NCI-H2171 (cell line): ENCODE results near the gene UBA52.
A peak's percentile ranks its signal among the peaks of the same experiment; 100 is the strongest.
"Not testable (repeated sequence)": the region's sequence is repeated elsewhere in the genome, so short reads cannot be mapped to it uniquely, and the experiment has no call there.

ENCODE experiments used
- DNase-seq: peaks from one replicate; lab custom pipeline; 2025; lab: John Stamatoyannopoulos, UW

UBA52 gene

DNA sequence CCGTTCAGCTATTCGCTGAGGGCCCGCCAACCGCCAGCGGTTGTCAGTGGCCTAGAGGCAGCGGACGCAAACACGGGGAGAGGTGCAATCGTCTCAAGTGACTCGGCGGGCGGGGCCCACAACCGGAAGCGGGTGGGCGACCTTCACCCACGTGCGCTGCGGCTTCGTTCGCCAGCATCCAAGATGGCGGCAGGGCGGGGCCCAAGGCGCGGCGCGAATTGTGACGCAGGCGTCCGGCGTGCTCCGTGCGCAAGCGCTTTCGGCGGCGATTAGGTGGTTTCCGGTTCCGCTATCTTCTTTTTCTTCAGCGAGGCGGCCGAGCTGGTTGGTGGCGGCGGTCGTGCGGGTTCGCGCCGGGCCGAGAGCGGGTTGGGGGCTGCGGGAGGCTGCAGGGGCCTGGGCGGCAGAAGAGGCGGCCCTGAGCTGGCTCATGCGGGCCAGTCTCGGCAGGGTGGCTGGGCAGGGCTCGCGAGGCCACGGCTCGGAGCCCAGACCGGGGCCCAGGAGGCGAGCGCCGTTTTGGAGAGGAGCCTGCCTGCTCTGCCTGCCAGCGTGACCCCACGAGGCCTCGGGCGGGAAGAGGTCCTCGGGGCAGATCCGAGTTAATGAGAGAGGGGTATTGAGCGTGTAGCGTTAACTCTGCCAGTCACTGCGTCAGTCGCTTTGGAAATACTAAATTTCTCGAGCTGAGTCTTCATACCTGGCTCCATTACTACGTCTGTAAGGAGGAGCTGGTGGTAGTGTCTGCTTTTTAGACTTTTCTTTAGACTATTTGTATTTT lies at the start of gene UBA52:
UBA52 (plus strand) TSS at position 294 of the 781 bp plus-strand sequence. CDS start 1,444 bp downstream, outside the sequence.
- peak; percentile 99 for DNase-seq

DNA sequence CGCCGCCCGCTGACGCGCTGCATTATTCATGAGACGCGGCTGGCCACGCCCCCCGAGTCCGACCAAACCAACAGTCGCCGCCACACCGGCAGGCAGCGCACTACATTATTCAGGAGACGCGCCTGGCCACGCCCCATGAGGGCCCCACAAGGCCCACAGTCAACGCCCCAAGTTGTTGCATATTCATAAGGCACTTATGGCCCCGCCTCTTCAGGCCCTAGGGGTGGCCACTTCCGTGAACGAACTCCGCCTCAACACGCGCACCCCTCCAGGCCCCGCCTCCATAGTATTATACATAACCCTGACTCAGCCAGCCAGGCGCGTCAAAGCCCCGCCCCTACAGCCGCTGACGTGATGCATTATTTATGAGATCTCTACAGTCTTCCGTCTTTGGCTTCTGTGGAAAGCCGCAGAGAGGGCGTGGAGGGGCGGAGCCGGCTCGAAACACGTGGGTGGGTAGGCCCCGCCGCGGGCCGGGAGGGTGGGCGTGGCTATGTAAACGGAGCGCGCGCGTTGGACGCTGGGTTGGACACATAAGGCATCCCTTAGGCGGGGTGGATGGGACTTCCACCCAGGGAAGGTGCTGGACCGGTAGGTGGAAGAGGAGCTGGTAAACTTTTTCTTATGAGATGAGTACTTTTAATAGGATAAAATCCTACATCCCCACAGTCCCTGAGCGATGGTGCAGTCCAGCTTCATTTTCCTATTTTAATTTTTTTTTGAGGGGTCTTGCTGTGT lies 49.4 kb upstream of the UBA52 start:
- DNase-seq = peak; percentile 100

DNA sequence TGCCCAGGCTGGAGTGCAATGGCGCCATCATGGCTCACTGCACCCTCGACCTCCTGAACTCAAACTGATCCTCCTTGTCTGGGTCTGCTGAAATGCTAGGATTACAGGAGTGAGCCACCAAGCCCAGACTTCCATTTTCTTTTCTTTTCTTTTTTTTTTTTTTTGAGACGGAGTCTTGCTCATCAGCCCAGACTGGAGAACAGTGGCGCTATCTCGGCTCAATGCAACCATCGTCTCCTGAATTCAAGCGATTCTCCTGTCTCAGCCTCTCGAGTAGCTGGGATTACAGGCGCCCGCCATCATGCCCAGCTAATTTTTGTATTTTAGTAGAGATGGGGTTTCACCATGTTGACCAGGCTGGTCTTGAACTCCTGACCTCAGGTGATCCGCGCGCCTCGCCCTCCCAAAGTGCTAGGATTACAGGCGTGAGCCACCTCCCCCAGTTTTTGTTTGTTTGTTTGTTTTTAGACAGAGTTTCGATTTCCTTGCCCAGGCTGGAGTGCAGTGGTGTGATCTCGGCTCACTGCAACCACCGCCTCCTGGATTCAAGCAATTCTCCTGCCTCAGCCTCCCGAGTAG lies 48.7 kb upstream of the UBA52 start:
- DNase-seq = not testable (repeated sequence)

DNA sequence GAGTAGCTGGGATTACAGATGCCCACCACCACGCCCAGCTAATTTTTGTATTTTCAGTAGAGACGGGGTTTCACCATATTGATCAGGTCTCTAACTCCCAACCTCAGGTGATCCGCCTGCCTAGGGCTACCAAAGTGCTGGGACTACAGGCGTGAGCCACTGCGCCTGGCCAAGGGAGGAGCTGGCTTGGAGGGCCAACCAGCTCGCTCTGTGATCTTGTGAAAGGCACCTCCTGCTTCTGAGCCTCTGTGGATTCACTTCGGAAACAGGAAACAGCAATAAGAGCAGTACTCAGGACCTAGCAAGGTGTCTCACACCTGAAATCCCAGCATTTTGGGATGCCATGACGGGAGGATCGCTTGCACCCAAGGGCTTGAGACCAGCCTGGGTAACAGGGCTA lies 47.8 kb upstream of the UBA52 start:
- DNase-seq = no peak

DNA sequence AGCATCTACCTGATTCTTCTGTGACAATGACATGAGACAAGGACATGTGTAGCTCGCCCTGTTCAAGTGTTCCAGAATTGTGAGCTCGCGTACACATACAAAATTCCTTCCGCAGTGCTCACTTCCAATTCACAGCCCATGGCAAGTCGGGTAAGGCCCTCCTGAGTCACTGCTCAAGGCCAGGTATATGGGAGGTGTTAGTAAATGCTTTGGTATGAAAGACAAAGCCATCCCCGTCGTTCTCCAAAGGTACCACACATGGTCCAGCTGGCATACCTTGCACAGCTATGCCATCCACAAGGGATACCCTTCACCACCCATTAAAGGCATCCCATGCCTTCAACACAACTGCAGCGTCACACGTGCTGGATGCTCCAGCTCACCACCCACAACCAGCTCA lies 45.3 kb upstream of the UBA52 start:
- DNase-seq = no peak

DNA sequence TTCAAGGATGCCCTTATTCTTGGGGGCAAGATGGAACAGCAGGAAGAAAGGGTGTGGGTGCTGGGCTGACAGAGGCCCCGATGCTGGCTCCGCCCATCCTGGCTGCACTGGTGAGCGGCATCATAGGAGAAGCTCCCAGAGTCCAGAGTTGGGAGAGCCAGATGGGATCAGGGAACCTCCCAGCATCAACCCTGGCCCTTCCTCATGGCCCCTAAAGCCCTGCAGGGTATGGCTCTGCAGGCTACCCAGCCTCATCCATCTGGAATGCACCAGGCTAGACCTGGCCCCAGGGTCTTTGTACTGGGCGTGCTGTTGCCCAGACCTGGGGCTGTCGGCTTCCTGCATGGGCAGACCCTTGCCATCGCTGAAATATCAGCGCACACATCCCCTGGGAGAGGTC lies 41.9 kb upstream of the UBA52 start:
- peak; percentile 50 for DNase-seq

DNA sequence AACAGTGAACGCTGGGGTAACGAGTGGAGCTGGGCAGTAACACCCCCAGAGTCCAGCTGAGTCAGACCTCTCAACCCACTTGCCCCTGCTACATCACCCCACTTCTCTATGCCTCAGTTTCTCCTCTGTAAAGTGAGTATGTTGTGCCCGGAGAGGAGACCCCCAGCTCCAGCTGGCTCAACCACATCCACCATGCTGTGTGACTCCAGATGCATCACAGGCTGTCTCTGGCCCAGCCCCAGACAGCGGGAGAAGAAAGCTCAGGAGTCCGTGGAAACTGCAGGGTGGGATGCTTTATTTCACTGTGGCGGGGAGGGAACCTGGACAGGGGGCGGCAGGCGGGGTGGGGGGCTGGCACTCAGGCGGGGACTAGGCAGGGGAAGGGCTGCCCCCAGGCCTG lies 40.2 kb upstream of the UBA52 start:
- DNase-seq = no peak

DNA sequence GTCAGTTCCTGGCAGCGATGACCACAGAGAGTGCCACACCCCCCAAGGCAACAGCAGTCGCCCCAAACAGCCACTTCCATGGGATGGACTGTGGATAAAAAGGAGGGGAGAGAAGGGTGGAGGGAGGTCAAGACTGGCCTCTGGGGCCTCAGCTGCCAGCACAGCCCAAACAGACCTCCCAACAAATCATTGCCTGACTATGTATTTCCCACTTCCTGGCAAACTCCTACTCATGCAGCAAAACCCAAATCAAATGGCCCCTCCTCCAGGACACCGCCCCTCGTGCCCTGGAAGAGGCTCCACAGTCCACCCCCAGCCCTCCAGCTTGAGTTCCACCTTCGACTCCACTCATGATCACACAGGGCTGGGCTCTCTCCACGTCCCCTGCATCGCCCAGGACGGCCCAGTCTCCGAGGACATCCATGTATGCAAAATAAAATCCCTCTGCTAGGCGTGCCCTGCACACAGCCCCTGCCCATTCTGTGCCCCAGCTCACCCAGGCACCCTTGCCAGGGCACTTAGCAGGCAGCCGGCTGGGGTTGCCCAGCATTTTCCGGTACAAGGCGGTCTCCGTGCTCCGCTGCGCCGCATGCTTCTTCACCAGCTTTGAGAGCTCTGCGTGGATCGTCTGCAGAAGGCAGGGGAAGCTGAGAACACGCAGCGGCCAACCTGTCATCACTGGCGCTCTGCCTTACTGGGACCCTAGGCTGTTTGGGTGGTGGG lies 39.3 kb upstream of the UBA52 start:
- no peak for DNase-seq

DNA sequence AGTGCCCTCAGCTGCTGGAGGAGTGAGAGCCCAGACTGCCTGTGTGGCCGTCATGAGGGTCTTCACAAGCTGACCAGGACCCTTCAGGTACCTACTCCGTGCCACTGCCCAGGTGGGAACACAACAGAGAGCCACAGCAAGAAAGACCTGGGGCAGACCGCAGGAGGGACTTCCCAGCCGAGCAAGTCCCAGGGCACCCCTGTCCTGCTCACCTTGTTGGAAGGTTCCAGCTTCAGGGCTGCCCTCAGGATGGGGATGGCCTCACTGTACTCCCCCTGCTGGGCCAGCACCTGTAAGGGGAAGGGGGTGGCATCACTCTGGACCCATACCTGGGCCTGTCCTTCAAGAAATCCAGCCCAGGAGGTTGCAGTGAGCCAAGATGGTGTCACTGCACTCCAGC lies 38.6 kb upstream of the UBA52 start:
- no peak for DNase-seq

DNA sequence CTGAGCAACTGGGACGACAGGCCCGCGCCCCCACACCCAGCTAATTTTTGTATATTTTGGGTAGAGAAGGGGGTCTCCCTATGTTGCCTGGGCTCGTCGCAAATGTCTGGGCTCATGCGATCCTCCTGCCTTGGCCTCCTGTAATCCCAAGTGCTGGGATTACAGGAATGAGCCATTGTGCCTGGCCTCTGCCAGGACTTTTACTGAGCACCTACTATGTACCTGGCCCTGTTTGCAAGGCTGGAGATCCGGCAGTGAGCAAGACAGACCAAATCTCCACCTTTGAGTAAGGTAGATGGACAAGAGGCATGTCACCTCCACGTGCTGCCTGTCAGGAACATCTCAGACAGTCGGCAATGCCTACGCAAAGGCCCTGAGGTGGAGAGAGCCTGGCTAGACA lies 35.2 kb upstream of the UBA52 start:
- no peak for DNase-seq

DNA sequence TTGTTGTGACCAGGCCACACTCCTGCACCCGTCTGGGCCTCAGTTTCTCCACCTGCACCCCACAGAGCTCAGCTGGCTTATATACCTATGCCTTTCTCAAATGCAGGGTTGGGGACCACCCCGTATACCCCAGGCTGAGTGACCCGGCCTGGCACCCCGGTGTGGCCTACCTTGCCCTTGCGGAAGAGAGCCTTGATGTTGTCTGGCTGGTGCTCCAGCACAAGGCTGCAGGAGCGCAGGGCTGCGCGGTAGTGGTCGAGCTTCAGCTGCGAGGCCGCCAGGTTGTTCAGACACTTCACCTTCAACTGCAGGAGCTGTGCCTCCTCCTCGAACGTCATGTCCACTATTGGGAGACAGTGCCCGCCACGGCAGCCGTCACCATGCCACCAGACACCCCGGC lies 34.2 kb upstream of the UBA52 start:
- no peak for DNase-seq

DNA sequence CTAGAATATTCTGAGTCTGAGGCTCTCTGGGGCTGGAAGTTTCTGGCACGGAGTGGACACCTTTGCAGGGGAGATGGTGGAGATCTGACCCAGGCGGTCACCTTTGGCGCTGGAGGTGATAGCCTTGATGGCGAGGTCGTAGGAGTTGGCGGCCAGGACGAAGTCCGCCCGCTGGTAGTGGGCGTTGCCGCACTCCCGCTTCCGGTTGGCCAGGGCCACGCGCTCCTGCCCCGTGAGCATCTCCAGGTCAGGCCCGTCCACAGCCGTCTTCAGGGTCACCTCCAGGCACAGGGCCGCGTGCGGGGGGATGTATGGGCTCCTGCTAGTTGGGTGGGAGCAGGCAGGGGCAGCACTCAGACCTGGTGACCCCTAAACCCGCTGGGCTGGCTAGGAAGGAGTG lies 33.5 kb upstream of the UBA52 start:
- no peak for DNase-seq

DNA sequence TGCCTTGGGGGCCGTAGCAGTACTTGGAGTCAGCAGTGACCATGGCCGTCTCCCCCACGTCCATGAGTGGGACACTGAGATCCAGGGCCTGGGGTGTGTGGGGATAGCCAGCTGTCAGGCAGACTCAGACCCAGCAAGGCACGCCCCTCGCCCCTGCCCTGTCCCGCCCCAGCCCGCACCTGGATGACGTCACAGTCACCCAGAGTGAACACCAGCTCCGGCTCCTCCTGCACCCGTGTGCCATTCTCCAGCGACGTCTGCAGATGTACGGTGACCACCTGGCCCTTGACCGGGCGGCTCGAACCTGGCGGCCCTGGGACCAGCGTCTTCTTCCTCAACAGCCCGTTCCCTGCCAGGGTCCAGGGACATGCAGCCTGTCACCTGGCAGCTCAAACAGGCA lies 32.3 kb upstream of the UBA52 start:
- DNase-seq = no peak

DNA sequence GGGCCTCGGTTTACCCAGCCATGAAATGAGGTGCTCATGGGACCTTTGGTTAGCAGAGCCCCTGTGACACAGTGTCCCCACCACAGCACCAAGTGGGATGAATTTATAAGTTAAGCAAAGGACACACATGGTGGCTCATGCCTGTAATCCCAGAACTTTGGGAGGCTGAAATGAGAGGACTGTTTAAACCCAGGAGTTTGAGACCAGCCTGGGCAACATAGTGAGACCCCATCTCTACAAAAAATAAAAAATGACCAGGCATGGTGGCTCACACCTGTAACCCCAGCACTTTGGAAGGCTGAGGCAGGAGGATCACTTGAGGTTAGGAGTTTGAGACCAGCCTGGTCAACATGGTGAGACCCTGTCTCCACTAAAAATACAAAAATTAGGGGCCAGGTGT lies 31.5 kb upstream of the UBA52 start:
- not testable (repeated sequence) for DNase-seq

DNA sequence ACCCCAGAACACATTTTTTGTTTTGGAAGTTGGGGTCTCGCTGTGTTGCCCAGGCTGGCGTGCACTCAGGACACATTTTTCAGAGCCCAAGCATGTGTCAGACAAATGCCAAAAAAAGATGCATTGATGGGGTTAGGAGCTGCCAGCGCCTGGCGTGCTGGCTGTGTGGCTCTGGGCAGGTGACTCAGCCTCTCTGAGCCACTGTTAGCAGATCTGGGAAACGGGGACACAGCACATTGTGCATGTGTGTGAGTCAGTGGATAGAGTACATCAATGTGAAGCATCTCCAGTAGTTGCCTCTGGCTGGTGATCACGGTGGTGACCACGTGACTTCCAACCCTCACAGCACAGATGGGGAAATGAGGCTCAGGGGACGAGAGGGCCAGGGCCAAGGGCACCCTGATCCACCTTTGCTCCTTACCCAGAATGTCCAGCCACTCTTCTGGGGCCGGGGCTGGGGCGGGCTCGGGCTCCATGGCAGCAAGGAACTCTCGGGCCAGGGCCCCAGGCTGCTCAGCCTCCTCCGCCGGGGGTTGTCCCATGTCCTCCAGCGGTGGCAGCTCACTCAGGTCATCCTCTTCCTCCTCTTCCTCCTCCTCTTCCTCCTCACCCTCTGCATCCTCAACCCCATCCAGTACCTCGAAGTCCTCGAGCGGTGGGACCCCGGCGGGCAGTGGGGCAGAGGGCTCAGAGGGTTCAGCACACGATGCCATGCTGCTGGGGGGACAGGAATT lies 30.2 kb upstream of the UBA52 start:
- no peak for DNase-seq

DNA sequence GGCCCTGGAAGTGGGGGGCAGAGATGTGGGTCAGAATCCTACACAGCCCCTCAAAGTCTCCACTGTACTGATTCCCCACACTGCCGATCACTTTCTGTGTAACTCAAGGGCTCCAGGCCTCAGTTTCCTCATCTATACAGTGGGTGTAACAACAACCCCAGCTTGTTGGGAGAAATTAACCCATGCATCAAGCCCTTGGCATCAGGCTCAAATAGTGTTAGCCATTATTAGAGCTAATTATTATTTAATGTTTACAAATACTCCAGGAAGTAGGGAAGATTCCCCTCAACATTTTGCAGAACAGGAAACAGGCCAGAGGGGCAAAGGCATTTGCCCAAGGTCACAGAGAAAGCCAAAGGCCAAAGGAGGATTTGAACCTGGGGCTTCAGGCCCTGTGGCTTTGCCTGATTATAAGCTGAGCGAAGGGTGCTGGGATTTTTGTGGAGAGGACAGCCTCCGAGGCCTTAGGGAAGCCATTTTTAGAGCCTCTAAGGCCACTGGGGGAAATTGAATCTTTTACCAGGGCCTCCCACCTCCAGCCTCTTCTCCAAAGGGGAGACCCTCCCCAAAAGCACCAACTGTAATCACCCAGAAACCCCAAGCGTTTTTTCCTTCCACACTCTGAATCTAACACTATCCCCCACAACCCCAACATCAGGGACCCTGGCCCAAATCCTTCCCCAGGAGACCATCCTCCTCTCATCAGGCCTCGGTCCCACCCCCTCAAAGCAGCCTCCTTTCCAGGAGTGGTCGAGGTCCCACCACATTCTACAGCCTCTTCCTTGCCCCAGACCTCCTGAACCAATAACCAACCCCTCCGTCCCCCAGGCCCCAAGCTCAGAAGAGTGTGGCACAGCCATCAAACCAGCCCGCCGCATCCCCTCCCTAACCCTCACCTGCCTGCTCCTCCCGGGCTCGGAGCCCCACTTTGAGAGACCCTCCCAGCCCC lies 29.4 kb upstream of the UBA52 start:
- DNase-seq = no peak

DNA sequence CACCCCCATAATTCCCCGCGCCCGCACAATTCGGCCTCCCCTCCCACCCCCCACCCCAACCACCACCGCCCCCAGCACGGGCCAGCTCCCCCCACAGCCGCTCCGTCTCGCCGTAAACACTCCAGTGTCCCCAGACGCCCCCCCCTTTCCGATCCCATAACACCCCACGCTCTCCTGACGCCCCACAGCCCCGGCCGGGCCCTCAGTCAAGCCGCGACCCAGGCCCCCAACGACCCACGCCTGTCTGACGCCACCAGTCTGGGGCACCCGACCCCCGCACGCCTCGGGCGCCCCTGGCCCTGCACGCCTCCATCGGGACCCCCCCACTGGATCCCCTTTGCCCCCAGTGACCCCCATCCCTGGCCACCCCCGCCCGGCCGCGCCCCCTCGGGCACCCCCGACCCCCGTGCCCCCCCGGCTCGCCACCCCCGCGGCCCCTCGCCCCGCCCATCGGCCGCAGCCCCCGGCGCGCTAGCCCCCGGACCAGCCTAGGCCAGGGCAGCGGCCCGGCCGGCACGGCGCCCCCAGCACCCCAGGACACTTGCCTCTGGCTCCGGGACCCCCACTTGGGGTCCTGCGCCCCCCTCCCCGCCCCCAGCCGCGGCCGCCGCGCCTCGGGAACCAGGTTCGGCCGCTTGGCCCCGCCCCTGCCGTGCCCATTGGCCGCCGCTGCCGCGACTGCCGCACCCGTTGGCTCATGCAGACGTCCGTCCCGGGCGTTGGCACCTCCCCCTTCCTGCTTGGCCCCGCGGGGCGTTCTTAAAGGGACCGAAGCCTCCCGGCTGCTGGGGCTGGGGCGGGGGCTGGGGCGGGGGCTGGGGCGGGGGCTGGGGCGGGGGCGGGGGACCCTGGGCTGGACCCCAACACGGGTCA lies 28.5 kb upstream of the UBA52 start, which contains the start of gene FKBP8:
FKBP8 (minus strand) TSS at position 633 of the 873 bp plus-strand sequence. CDS start 1,603 bp downstream, outside the sequence.
- DNase-seq = peak; percentile 89

DNA sequence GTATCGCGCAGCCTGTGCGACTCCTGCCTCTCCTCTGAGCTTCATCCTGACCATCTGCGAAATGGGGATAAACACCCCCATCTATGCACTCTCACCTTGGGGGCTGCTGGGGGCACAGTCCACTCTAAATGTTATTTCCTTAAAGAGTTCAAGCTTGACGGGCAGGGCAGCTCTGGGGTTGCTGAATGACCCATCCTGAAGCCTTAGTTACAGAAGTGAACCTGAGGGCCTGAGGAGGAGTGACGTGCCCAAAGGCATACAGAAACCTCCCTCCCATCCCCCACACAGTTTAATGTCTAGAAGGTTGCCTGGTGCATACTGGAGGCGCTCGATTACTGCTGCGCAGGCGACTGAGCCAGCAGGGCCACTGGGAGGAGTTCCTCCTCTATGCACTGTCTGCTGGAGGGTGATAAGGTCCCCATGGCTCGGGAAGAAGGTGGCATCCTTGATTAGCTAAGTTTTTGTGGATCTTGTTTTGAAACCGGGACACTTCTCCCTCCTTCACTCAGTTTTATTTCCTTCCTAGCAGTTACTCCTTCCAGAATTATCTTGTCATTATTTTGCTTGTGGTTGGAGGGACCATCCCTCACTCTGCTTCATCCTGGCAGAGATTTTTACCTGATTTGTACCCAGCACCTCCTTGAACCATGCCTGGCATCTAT lies 27.7 kb upstream of the UBA52 start:
- no peak for DNase-seq

DNA sequence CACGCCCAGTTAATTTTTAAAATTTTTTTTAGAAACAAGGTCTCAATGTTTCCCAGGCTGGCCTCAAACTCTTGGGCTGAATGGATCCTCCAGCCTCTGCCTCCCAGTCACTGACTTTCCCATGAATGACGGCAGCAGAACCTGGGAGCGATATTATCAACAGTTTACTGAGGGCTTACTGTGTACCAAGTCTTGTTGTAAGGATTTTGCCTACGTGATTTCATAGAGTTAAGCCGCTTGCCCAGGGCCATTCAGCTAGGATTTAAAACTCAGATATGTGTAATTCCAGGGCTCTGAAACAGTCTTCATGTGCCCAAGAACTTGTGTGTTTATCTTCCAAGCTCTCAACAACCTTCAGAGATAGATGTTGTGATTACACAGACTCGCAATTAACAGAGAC lies 20.0 kb upstream of the UBA52 start:
- no peak for DNase-seq
